Measurements from ENCODE around the gene WDPCP. TPM values are rescaled to one million over a fixed set of nuclear protein-coding genes. Genes with fewer than 3 reads are reported as not detected.
A peak's percentile ranks its signal among the peaks of the same experiment; 100 is the strongest.

The WDPCP gene
- total RNA-seq, 1 experiment from 2014 or later: 15.2 TPM

DNA sequence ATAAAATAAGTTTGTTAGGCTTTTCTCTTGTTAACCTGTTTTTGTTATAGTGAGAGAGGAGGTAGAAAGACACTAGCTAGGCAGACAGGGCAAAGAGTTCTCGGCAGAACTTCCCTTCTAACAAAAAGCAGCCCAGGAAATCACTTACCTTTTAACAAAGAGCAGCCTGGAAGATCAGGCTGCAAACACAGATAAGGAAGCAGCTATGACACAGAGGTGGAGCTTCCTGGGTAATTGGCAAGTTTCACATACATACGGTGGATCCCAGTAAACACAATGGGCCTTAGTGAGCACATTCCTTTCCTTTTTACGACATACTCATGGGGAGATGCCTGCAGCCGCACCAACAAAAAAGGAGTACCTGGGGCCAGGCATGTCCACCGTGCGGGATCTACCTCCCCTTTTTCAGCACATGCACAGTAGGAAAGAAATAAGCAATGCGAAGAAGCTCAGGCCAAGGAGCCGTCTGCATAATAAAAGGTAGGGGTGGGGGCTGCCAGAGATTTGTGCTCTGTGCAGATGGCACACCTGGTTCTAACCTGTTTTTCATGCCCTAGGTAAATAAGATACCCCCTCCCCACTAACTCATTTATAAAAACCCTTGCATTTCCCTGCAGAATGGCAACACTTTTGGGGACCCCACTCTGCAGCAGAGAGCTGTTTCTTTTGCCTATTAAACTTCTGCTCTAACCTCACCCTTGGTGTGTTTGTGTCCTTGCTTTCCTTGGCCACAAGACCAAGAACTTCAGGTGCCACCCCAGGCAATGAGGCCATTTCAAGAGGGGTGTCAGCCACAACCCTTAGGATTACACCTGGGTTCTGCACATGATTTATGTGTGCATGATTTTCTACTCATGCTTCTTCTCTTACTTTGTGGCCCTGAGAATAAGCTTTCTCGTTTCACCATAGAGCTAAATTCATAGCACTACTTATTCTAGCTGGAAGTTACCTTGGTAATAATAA, 27.0 kb upstream of the WDPCP start:
- intact Hi-C loops (cut with micrococcal nuclease; ENCODE audit: unreplicated experiment): loop anchor here (1.0 to 5.0 kb wide), 3 partner anchors 27 to 272 kb away; partner anchors contain the start of genes MDH1, UGP2 and WDPCP
- Histone ChIP-seq H3K36me3 (ENCODE audit: low read depth) (no peaks in the 10 kb centered on the region), H3K4me1 (replicated peaks; ENCODE audit: insufficient read depth) (peaks cover 38% of the 10 kb centered on the region), H3K79me2 (ENCODE audit: low read depth) (no peaks in the 10 kb centered on the region), H3K27ac (peak overlapping the region; percentile 94), H3F3A (ENCODE audit: insufficient read depth, low read depth) (peaks cover 34% of the 10 kb centered on the region), H3K27me3 (ENCODE audit: insufficient read depth, low read depth) (no peaks in the 10 kb centered on the region), H3K4me2 (peak overlapping the region; percentile 86), H4K20me1 (ENCODE audit: insufficient read depth) (no peaks in the 10 kb centered on the region), H3K4me3 (peak overlapping the region; percentile 51), H3K9me3 (ENCODE audit: insufficient read depth, low read depth) (no peaks in the 10 kb centered on the region), H2AFZ (peak overlapping the region; percentile 53), H3K9me2 (ENCODE audit: insufficient read depth) (no peaks in the 10 kb centered on the region)
- TSS peak; percentile 85 for BruUV-seq (replicated peaks)
- TF ChIP-seq EZH2 (IDR thresholded peaks at IDR 0.05; ENCODE audit: low read depth): no peak
- TF ChIP-seq, protein P1, sequence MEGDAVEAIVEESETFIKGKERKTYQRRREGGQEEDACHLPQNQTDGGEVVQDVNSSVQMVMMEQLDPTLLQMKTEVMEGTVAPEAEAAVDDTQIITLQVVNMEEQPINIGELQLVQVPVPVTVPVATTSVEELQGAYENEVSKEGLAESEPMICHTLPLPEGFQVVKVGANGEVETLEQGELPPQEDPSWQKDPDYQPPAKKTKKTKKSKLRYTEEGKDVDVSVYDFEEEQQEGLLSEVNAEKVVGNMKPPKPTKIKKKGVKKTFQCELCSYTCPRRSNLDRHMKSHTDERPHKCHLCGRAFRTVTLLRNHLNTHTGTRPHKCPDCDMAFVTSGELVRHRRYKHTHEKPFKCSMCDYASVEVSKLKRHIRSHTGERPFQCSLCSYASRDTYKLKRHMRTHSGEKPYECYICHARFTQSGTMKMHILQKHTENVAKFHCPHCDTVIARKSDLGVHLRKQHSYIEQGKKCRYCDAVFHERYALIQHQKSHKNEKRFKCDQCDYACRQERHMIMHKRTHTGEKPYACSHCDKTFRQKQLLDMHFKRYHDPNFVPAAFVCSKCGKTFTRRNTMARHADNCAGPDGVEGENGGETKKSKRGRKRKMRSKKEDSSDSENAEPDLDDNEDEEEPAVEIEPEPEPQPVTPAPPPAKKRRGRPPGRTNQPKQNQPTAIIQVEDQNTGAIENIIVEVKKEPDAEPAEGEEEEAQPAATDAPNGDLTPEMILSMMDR (conservative IDR thresholded peaks at IDR 0.05): no peak
- CTCF ChIA-PET: interaction anchor here (0.6 kb wide), 1 partner anchor 130 kb away, joined by 3 read pairs; no protein-coding TSS in a partner anchor
- POLR2A ChIA-PET (ENCODE audit: unreplicated experiment): interaction anchor here (0.6 to 0.7 kb wide), 5 partner anchors 27 to 1931 kb away, joined by 3 to 5 read pairs (median 3); partner anchors contain the start of genes MDH1 and WDPCP
- DNase-seq: peak; percentile 57 to 91

- H2AFZ ChIP-seq: peak overlapping the region; percentile 53
- H3K4me3 ChIP-seq: peak overlapping the region; percentile 51
- H4K20me1 ChIP-seq (ENCODE audit: insufficient read depth): no peaks in the 10 kb centered on the region
- no peaks in the 10 kb centered on the region for H3K9me2 ChIP-seq (ENCODE audit: insufficient read depth)
- ChIA-PET CTCF (no interaction called here), POLR2A (ENCODE audit: unreplicated experiment) (interaction anchor here (0.6 to 0.7 kb wide), 2 partner anchors 30 to 88 kb away, joined by 3 to 5 read pairs; no protein-coding TSS in a partner anchor)
- no peaks in the 10 kb centered on the region for H3K9me3 ChIP-seq (ENCODE audit: insufficient read depth, low read depth)
- H3K4me1 ChIP-seq (replicated peaks; ENCODE audit: insufficient read depth): peaks cover 38% of the 10 kb centered on the region
- peak; percentile 59 to 96 for DNase-seq
- peak overlapping the region; percentile 94 for H3K27ac ChIP-seq
- intact Hi-C loops (cut with micrococcal nuclease; ENCODE audit: unreplicated experiment): loop anchor here (1.0 to 2.0 kb wide), 2 partner anchors 26 to 226 kb away; partner anchors contain the start of genes MDH1, UGP2 and WDPCP
- no peaks in the 10 kb centered on the region for H3K79me2 ChIP-seq (ENCODE audit: low read depth)
- H3K27me3 ChIP-seq (ENCODE audit: insufficient read depth, low read depth): no peaks in the 10 kb centered on the region
- peaks cover 34% of the 10 kb centered on the region for H3F3A ChIP-seq (ENCODE audit: insufficient read depth, low read depth)
- TF ChIP-seq, protein P1 (conservative IDR thresholded peaks at IDR 0.05): no peak
- no peak for TF ChIP-seq EZH2 (IDR thresholded peaks at IDR 0.05; ENCODE audit: low read depth)
- TSS peak; percentile 82 for BruUV-seq (replicated peaks)
- peak overlapping the region; percentile 86 for H3K4me2 ChIP-seq
- H3K36me3 ChIP-seq (ENCODE audit: low read depth): no peaks in the 10 kb centered on the region
Observed at GRCh38 chr2:63614448-63614968, 26.2 kb upstream of the WDPCP start.

DNA sequence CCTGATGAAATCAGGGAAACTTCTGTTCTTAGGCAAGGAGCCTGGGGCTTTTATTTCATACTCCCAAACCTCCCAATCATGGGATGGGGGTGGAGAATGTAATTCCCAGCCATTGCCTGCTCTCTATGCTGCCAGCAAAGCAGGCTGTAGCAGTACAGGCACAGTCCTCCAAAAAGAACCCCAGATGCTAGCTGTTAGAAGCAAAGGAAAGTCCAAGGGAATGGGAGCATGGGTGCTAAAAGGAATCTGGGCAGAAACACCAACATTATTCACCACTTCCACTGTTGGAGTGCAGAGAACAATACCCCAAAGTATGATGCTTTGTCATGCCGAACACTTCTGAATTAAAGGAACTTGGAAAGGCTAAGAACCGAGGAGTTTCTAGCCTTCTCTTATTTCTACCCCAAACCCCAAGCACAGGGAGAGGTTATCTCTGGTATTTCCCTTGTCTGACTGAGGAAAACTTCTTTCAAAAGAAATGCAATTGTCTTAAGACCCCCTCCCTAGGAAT, 25.2 kb upstream of the WDPCP start:
- ChIA-PET POLR2A (ENCODE audit: unreplicated experiment) (no interaction called here), CTCF (no interaction called here)
- Histone ChIP-seq H3K27me3 (ENCODE audit: insufficient read depth, low read depth) (no peaks in the 10 kb centered on the region), H3K79me2 (ENCODE audit: low read depth) (no peaks in the 10 kb centered on the region), H3K4me2 (no peak overlapping the region; the same call in 1 of the 2 replicates), H2AFZ (no peak overlapping the region), H3F3A (ENCODE audit: insufficient read depth, low read depth) (peaks cover 34% of the 10 kb centered on the region), H3K9me2 (ENCODE audit: insufficient read depth) (no peaks in the 10 kb centered on the region), H4K20me1 (ENCODE audit: insufficient read depth) (no peaks in the 10 kb centered on the region), H3K4me1 (replicated peaks; ENCODE audit: insufficient read depth) (peaks cover 38% of the 10 kb centered on the region), H3K36me3 (ENCODE audit: low read depth) (no peaks in the 10 kb centered on the region), H3K27ac (peak overlapping the region; percentile 94; the same call in 1 of the 2 replicates), H3K4me3 (no peak overlapping the region), H3K9me3 (ENCODE audit: insufficient read depth, low read depth) (no peaks in the 10 kb centered on the region)
- intact Hi-C loops (cut with micrococcal nuclease; ENCODE audit: unreplicated experiment): no loop called here
- TF ChIP-seq, protein P1 (conservative IDR thresholded peaks at IDR 0.05): no peak
- no peak for TF ChIP-seq EZH2 (IDR thresholded peaks at IDR 0.05; ENCODE audit: low read depth)
- no TSS peak for BruUV-seq (replicated peaks)
- no peak for DNase-seq
